Eye (tissue), 1 donor: Measurements from ENCODE around the gene CAPRIN2.

Source experiments
- DNase-seq: peaks from one replicate; pipeline ENCODE4 v3.0.0-alpha.2; 2015

The CAPRIN2 gene

GRCh38 chr12:30696486-30696885 is 58.3 kb downstream of the CAPRIN2 start:
- no peak for DNase-seq

DNA sequence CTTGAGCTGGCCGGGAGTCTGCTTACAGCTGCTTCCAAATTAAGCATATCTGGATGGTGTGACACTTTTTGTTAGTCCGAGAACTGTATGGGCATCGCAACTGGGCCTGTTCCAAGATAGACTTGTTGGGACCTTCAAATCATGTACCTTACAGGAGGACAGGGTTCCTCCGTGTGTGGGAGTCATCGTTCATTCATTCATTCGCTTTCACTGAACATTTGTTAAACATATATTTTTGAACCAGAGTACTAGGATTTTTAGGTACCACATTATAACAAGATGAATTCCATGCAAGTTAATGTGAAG is 58.7 kb downstream of the CAPRIN2 start:
- DNase-seq: no peak

DNA sequence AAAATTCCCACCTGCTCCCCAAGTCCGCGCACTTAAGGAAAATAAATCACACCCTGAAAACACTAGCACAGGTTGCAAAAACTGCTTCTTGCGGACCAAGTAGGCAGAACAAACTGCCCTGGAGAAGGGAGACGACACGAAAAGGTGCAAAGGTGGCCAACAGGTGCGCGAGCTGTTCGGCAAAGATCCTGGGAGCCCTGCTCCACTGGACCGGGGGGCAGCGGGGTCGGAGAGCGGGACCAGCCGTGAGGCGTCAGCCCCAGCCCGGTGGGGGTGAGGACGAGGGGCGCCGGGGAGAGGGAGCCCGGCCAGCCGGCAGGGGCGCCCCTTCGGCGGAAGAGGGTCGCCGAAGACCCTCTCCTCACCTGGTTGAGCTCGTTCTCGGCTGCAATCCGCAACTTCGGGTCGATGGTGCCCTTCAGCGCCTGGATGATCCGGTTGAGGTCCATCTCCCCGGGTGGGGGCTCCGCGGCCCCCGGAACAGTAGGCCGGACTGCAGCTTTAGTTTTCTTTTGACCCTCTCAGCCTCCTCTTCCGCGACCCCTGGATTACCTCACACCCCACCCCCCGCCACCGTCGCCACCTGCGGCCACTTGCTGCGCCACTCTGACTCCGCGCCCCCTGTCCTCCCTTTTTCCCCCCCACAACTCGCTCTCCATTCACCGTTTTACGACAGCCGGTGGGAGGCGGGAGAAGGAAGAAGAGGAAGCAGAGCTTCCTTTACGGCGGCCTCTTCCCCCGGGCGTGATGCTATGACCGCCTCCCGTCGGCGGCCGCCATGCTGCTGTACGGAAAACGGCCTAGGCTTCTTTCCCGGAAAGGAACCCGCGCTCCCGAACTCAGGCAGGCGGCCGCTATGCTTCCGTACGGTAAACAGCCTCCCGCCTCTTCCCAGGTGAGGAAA is 59.3 kb downstream of the CAPRIN2 start, which contains the start of gene IPO8:
Gene IPO8 (minus strand): TSS at position 671 of the 904 bp plus-strand sequence. CDS start 222 bp downstream, at position 449.
- DNase-seq: peak; percentile 96

GRCh38 chr12:30694412-30695198 is 60.1 kb downstream of the CAPRIN2 start:
- peak; percentile 79 for DNase-seq

GRCh38 chr12:30692470-30692869 is 62.3 kb downstream of the CAPRIN2 start:
- DNase-seq: no peak

DNA sequence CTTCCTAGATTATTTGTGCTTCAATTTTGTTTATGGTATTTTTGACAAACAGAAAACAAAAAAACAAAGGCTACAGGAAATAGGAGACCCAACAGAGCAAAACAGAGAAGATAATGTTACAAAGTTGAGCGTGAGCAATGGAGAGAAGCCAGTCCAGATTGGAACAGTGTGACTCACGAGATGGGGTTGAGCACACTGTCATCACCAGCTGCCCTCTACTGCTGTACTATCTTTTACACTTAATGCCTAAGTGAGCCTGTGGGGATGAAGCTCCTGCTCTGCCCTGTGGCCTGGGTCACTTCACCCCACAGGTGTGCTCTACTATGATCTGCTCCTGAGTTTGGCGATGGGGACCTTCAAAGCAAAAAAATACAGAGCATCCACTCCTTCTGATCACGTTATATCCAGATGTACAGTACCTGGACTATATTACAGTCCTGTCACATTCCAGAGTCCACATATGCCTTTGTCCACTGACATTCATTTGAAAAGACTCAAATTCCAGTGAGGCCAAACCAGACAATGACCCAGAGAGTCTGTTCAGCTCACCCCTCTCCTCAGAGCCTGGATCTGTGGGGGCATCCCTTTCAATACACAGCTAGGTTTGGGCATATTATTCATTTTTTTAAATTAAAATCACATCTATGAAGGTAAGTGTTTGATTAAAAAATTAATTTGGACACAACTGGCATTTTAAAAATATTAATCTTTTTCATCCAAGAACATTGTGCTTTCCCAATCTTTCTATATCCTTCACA is 63.5 kb downstream of the CAPRIN2 start:
- no peak for DNase-seq

- DNase-seq: no peak
These were observed 67.3 kb downstream of the CAPRIN2 start for GRCh38 chr12:30687265-30687986.

- no peak for DNase-seq
These were observed 75.5 kb downstream of the CAPRIN2 start for GRCh38 chr12:30679241-30679640.

GRCh38 chr12:30678221-30678620 is 76.5 kb downstream of the CAPRIN2 start:
- no peak for DNase-seq

DNA sequence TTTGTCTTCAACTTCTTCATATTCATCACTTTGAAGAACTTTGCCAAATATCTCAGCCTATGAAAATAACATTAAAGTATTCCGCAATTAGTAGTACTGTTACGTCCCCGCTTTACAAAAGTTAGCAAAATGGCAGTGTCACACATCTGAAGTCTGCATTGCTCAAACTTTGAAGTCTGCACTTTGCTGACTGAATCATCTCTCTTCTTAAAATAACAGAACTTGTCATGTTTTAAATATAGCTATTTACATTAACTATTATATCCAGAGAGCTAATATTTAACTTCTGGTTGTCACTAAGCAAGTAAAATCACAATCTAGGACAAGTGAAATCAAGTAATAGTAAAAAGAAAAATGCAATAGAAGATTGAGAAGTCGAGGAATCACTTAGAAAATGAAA is 93.5 kb downstream of the CAPRIN2 start:
- no peak for DNase-seq
